Osteocyte (in vitro differentiated cells): ENCODE data around the gene MYH2. TPM values are rescaled to one million over a fixed set of nuclear protein-coding genes. Genes with fewer than 3 reads are reported as not detected.
"Not testable (repeated sequence)": the region's sequence is repeated elsewhere in the genome, so short reads cannot be mapped to it uniquely, and the experiment has no call there.

Source experiments
- DNase-seq: peaks from one replicate; pipeline ENCODE4 v3.0.0; 2021; ENCODE audit warnings: mixed read lengths; ENCODE audit not compliant: unreplicated experiment; ENCODE audit errors: extremely low spot score
- H3K27ac Mint-ChIP-seq: one replicate; pipeline ENCODE4 v1.8.0; 2021; ENCODE audit warnings: mild to moderate bottlenecking, mixed read lengths; ENCODE audit not compliant: unreplicated experiment
- H3K27me3 Mint-ChIP-seq: one replicate; pipeline ENCODE4 v1.8.0; 2021; ENCODE audit warnings: mixed read lengths; ENCODE audit not compliant: unreplicated experiment
- H3K36me3 Mint-ChIP-seq: one replicate; pipeline ENCODE4 v1.8.0; 2021; ENCODE audit warnings: mixed read lengths; ENCODE audit not compliant: unreplicated experiment
- H3K4me1 Mint-ChIP-seq: one replicate; pipeline ENCODE4 v1.8.0; 2021; ENCODE audit warnings: mixed read lengths; ENCODE audit not compliant: unreplicated experiment
- H3K4me3 Mint-ChIP-seq: one replicate; pipeline ENCODE4 v1.8.0; 2021; ENCODE audit warnings: mild to moderate bottlenecking, moderate library complexity, mixed read lengths; ENCODE audit not compliant: unreplicated experiment
- H3K9me3 Mint-ChIP-seq: one replicate; pipeline ENCODE4 v1.8.0; 2021; ENCODE audit warnings: mixed read lengths; ENCODE audit not compliant: unreplicated experiment
- total RNA-seq: library from RNA; stranded (reverse); gene quantifications from 2 replicates; pipeline ENCODE4 v1.2.1, GENCODE V29; 2021
- TF ChIP-seq, protein P1 (sequence below): fragments of 200-600 bp; sonication (generic); IDR thresholded peaks from 2 replicates; pipeline ENCODE4 v1.5.0; 2021; ENCODE audit warnings: antibody characterized with exemption, mild to moderate bottlenecking, moderate library complexity

The MYH2 gene
- total RNA-seq, 1 donor from 2014 or later: not detected

DNA sequence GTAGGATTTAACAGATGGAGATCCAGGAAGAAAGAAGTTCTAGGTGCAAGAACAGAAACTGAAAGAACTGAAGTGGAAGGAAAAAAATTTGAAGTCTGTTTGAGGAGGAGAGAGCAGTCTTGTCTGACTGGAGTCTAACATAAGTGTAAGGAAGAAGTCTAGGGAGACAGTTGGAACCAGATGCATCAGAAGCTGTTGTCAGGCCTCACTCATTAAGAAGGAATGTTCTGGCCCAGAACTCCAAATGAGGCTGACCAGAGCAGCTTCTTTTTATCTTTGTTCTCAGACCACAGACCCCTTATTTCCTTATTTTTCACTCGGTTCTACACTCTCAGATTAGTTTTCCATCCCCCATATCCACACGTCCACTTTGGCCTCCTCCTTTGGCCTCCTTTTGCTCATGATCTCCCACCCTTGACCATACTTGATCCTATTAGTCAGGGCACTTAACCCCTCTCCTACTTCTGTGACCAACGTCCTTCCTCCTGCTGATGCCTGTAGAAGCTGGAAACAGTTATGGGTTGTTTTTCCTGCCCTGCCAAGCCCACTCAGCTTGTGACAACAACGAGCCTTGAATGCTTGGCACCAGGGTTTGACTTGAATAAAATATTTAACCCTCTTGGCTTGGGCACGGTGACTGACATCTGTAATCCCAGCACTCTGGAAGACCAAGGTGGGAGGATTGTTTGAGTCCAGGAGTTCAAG lies 7.0 kb upstream of the MYH2 start:
- TF ChIP-seq, protein P1, sequence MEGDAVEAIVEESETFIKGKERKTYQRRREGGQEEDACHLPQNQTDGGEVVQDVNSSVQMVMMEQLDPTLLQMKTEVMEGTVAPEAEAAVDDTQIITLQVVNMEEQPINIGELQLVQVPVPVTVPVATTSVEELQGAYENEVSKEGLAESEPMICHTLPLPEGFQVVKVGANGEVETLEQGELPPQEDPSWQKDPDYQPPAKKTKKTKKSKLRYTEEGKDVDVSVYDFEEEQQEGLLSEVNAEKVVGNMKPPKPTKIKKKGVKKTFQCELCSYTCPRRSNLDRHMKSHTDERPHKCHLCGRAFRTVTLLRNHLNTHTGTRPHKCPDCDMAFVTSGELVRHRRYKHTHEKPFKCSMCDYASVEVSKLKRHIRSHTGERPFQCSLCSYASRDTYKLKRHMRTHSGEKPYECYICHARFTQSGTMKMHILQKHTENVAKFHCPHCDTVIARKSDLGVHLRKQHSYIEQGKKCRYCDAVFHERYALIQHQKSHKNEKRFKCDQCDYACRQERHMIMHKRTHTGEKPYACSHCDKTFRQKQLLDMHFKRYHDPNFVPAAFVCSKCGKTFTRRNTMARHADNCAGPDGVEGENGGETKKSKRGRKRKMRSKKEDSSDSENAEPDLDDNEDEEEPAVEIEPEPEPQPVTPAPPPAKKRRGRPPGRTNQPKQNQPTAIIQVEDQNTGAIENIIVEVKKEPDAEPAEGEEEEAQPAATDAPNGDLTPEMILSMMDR: no peak
- H3K4me3 Mint-ChIP-seq: no peak overlapping the region
- no peak for DNase-seq
- no peaks in the 10 kb centered on the region for H3K36me3 Mint-ChIP-seq
- no peaks in the 10 kb centered on the region for H3K27me3 Mint-ChIP-seq
- H3K27ac Mint-ChIP-seq: no peak overlapping the region
- H3K9me3 Mint-ChIP-seq: peaks cover 5% of the 10 kb centered on the region
- no peaks in the 10 kb centered on the region for H3K4me1 Mint-ChIP-seq

DNA sequence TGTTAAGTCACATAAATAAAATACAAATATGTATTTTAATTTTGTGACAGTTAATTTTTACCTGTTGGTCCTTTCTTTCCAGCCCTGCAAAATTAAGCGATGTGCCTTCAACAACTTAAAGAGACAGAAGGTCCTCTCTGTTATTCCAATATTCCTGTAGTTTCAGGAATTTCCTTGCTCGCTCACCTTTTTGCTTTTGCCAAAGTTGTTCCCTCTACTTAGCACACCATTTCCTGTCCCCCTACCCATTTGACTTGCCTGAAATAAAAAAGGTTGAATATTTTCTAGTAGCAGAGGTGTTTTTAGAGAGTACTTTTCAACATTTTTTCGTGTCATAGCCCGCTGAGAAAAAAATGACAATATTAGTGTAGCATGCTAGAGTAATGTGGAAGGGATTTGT lies 556 bp upstream of the MYH2 start:
- H3K4me1 Mint-ChIP-seq: no peaks in the 10 kb centered on the region
- no peak overlapping the region for H3K4me3 Mint-ChIP-seq
- TF ChIP-seq, protein P1: no peak
- H3K36me3 Mint-ChIP-seq: no peaks in the 10 kb centered on the region
- no peak for DNase-seq
- no peaks in the 10 kb centered on the region for H3K27me3 Mint-ChIP-seq
- H3K9me3 Mint-ChIP-seq: peaks cover 5% of the 10 kb centered on the region
- H3K27ac Mint-ChIP-seq: no peak overlapping the region

DNA sequence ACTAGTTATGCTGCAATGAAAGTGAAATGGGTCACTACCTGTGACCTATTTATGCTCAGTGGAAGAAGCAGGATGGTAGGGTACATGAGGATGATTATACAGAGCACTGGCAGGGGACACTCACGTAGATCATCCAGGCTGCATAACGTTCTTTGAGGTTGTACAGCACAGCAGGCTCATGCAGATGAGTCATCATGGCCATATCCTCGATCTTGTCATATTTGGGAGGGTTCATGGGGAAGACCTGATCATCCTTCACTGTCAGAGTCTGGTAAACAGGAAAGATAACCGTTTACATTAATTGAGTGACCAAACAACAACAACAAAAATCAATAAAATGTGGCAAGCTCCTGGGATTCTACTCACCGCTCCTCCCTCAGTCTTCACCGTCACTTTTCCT lies 2.1 kb downstream of the MYH2 start:
- H3K36me3 Mint-ChIP-seq: no peaks in the 10 kb centered on the region
- H3K27ac Mint-ChIP-seq: no peak overlapping the region
- no peaks in the 10 kb centered on the region for H3K9me3 Mint-ChIP-seq
- H3K27me3 Mint-ChIP-seq: no peaks in the 10 kb centered on the region
- no peak overlapping the region for H3K4me3 Mint-ChIP-seq
- no peak for DNase-seq
- TF ChIP-seq, protein P1: no peak
- no peaks in the 10 kb centered on the region for H3K4me1 Mint-ChIP-seq

DNA sequence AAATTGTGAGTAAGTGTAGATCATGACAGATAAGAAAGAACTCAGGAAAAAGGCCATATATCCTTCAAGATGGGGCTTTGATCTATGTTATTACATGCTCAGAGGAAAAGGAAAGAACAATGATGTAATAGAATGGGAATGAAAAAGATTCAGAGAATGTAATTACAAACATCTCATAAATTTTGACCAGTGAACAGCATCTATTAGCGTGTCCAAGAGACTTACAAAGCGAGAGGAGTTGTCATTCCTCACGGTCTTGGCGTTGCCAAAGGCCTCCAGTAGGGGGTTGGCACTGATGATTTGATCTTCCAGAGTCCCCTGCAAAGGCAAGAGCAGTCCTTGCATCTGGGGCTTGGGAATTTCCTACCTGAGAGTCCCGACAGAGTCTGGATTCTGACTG lies 6.0 kb downstream of the MYH2 start:
- H3K4me1 Mint-ChIP-seq, H3K4me3 Mint-ChIP-seq, H3K27me3 Mint-ChIP-seq, DNase-seq, H3K36me3 Mint-ChIP-seq, H3K27ac Mint-ChIP-seq: not testable (repeated sequence)
- H3K9me3 Mint-ChIP-seq: peaks cover 15% of the 10 kb centered on the region

DNA sequence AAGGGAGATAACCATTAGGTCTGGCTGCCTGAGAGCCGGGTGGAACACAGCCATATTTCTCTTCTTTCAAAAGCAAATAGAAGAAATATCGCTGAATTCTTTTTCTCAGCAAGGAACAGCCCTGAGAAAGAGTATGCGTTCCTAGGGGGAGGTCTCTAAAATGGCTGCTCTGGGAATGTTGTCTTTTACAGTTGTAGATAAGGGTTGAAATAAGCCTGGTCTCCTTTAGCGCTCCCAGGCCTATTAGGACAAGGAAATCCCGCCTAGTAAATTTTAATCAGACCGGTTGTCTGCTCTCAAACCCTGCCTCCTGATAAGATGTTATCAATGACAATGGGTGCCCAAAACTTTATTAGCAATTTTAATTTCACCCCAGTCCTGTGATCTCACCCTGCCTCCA lies 8.3 kb downstream of the MYH2 start:
- not testable (repeated sequence) for H3K27ac Mint-ChIP-seq, H3K27me3 Mint-ChIP-seq, H3K4me3 Mint-ChIP-seq, H3K4me1 Mint-ChIP-seq, H3K36me3 Mint-ChIP-seq, DNase-seq
- peaks cover 15% of the 10 kb centered on the region for H3K9me3 Mint-ChIP-seq

DNA sequence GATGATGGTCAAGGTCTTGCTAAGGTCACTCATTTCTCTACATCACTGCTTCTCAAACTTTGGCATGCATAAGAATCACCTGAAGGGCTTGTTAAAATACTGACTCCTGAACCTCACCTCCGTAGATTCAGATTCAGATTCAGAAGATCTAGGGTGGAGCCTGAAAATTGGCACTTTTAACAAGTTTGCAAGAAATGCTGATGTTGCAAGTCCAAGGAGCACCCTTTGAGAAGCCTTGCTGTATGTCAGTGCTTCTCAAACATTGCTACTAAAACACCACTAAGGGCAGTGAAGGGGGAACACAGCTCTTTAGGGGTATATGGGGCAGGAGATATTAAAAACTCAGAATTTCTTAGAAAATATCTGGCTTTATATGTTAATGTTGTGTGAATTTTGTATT lies 17.4 kb downstream of the MYH2 start:
- no peaks in the 10 kb centered on the region for H3K4me1 Mint-ChIP-seq
- no peaks in the 10 kb centered on the region for H3K27me3 Mint-ChIP-seq
- H3K36me3 Mint-ChIP-seq: no peaks in the 10 kb centered on the region
- DNase-seq: no peak
- no peak overlapping the region for H3K4me3 Mint-ChIP-seq
- peaks cover 12% of the 10 kb centered on the region for H3K9me3 Mint-ChIP-seq
- TF ChIP-seq, protein P1: no peak
- no peak overlapping the region for H3K27ac Mint-ChIP-seq
